ENCODE measurements around the gene C2CD2L. TPM values are rescaled to one million over a fixed set of nuclear protein-coding genes. Genes with fewer than 3 reads are reported as not detected.

The C2CD2L gene
- 4.1 and 8.5 TPM in 2 replicates for total RNA-seq

GRCh38 chr11:119106564-119107537, at the start of gene C2CD2L:
C2CD2L (plus strand) TSS chr11:119107344; CDS start chr11:119107742, 398 bp downstream.

GRCh38 chr11:119067371-119068222, 39.5 kb upstream of the C2CD2L start, which contains the start of gene VPS11:
VPS11 (plus strand) TSS chr11:119067818; CDS start chr11:119067824, 6 bp downstream.

GRCh38 chr11:119084663-119085436, 22.3 kb upstream of the C2CD2L start, which contains the start of gene HMBS:
HMBS (plus strand) TSS chr11:119084881; CDS start chr11:119085034, 153 bp downstream.

GRCh38 chr11:119101759-119102423, 5.3 kb upstream of the C2CD2L start, which contains the start of gene DPAGT1:
DPAGT1 (minus strand) TSS chr11:119101853; CDS start chr11:119101655, 198 bp downstream.

GRCh38 chr11:119121008-119121810, 14.1 kb downstream of the C2CD2L start, which contains the start of gene HINFP:
HINFP (plus strand) TSS chr11:119121580; CDS start chr11:119126945, 5,365 bp downstream.

GRCh38 chr11:119149018-119149785, 42.1 kb downstream of the C2CD2L start, which contains the start of gene ABCG4:
ABCG4 (plus strand) TSS chr11:119149052; CDS start chr11:119149966, 914 bp downstream.

Other genes with a start within 250 kb of the C2CD2L start
- not detected in 2 replicates for gene CXCR5, start 223.5 kb upstream of the C2CD2L start, total RNA-seq
- 59.4 and 59.8 TPM in 2 replicates for gene BCL9L, start 181.4 kb upstream of the C2CD2L start, total RNA-seq
- not detected in 2 replicates for gene UPK2, start 151.0 kb upstream of the C2CD2L start, total RNA-seq
- not detected in 2 replicates for gene FOXR1, start 135.6 kb upstream of the C2CD2L start, total RNA-seq
- gene CENATAC, start 109.2 kb upstream of the C2CD2L start, total RNA-seq = 15.1 and 19.9 TPM in 2 replicates
- 196 and 318 TPM in 2 replicates for gene RPS25, start 89.0 kb upstream of the C2CD2L start, total RNA-seq
- 71.3 and 76.6 TPM in 2 replicates for gene TRAPPC4, start 88.6 kb upstream of the C2CD2L start, total RNA-seq
- gene SLC37A4, start 76.5 kb upstream of the C2CD2L start, total RNA-seq = 9.2 and 10.3 TPM in 2 replicates
- gene HYOU1, start 50.1 kb upstream of the C2CD2L start, total RNA-seq = 152 and 198 TPM in 2 replicates
- gene VPS11, start 39.5 kb upstream of the C2CD2L start, total RNA-seq = 27.8 and 35.3 TPM in 2 replicates
- 7.7 and 12.6 TPM in 2 replicates for gene HMBS, start 22.5 kb upstream of the C2CD2L start, total RNA-seq
- gene DPAGT1, start 5.5 kb upstream of the C2CD2L start, total RNA-seq = 37.1 and 42.5 TPM in 2 replicates
- gene HINFP, start 14.2 kb downstream of the C2CD2L start, total RNA-seq = 17.1 and 21.2 TPM in 2 replicates
- gene ABCG4, start 41.7 kb downstream of the C2CD2L start, total RNA-seq = 0.40 and 1.0 TPM in 2 replicates
- gene NLRX1, start 61.4 kb downstream of the C2CD2L start, total RNA-seq = 23.8 and 29.7 TPM in 2 replicates
- not detected in 2 replicates for gene NHERF4, start 78.1 kb downstream of the C2CD2L start, total RNA-seq
- gene CBL, start 99.0 kb downstream of the C2CD2L start, total RNA-seq = 11.9 and 16.2 TPM in 2 replicates
- 46.1 and 72.5 TPM in 2 replicates for gene MCAM, start 209.8 kb downstream of the C2CD2L start, total RNA-seq
- gene RNF26, start 227.2 kb downstream of the C2CD2L start, total RNA-seq = 15.2 and 15.6 TPM in 2 replicates
- 15.8 and 24.9 TPM in 2 replicates for gene C1QTNF5, start 233.5 kb downstream of the C2CD2L start, total RNA-seq
- not detected in 2 replicates for gene MFRP, start 239.4 kb downstream of the C2CD2L start, total RNA-seq

Measured in smooth muscle cell of the pulmonary artery (primary cell).